HG02884 (cell line): ENCODE results near the gene GSG1L.

ENCODE experiments used
- ATAC-seq: cut with Tn5 transposase; IDR thresholded peaks from one replicate; pipeline ENCODE4 v1.9.1; 2021; ENCODE audit warnings: mild to moderate bottlenecking, moderate library complexity; ENCODE audit not compliant: unreplicated experiment

The GSG1L gene

GRCh38 chr16:27798241-27798640 is 265.3 kb downstream of the GSG1L start:
- ATAC-seq = no peak

GRCh38 chr16:27795992-27796614 is 267.4 kb downstream of the GSG1L start:
- ATAC-seq = no peak

- ATAC-seq = no peak
Observed at GRCh38 chr16:27793249-27793622, 270.3 kb downstream of the GSG1L start.

DNA sequence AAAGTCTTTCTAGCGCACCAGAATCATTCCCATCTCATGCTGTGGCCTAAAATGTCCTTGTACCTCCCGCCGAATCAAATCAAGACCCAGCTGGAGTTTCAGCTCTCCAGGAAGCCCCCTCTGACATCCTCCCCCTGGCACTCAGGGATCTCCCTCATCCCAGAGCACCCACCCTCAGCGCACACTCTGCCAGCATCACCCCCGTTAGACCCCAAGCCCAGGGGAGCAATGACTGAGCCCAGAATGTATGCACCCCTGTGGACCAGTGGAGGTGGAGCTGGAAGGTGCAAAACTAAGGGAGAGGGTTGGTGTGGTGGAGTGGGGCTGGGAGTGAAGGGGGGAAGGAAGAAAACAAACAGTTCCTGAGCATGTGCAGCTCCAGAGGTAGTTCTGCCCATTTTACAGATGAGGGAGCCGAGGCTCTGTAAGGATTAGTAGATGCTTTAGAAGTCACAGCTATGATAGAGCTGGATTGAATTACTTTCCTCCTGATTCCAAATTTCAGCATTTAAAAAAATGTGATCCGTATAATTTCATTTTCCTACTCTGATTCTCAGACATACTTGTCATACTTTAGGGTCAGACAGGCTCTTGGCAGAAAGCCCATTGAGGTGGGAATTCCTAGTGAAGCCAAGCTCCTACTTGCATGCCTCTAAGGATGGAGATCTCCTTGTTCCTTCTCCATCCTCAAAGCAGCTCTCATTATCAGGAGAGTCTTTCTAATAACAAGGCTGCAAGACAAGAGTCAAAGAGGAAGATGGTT is 270.8 kb downstream of the GSG1L start:
- no peak for ATAC-seq

GRCh38 chr16:27791404-27791719 is 272.2 kb downstream of the GSG1L start:
- ATAC-seq = no peak

GRCh38 chr16:27790546-27791403 is 272.7 kb downstream of the GSG1L start:
- ATAC-seq = no peak

DNA sequence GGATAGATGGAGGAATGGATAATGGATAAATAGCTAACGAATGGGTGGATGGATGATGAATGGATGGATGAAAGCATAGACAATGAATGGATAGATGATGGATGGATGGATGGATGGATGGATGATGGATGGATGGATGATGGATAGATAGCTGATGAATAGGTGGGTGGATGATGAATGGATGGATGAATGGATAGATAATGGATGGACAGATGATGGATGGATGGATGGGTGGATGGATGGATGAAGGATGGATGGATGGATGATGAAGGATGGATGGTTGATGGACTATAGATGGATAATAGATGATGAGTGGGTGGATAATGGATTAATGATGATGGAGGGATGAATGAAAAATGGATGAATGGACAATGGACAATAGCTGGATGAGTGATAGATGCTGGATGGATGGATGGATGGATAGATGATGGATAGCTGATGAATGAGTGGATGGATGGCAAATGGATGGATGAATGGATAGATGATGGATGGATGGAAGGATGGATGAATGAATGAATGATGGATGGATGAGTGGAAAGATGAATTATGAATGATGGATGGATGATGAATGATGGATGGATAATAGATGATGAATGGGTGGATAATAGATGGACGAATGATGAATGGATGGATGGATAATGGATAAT is 273.8 kb downstream of the GSG1L start:
- no peak for ATAC-seq

- no peak for ATAC-seq
Observed at GRCh38 chr16:27789150-27789549, 274.4 kb downstream of the GSG1L start.

- ATAC-seq = no peak
Observed at GRCh38 chr16:27787665-27788064, 275.8 kb downstream of the GSG1L start.

- no peak for ATAC-seq
Observed at GRCh38 chr16:27786923-27787625, 276.4 kb downstream of the GSG1L start.

DNA sequence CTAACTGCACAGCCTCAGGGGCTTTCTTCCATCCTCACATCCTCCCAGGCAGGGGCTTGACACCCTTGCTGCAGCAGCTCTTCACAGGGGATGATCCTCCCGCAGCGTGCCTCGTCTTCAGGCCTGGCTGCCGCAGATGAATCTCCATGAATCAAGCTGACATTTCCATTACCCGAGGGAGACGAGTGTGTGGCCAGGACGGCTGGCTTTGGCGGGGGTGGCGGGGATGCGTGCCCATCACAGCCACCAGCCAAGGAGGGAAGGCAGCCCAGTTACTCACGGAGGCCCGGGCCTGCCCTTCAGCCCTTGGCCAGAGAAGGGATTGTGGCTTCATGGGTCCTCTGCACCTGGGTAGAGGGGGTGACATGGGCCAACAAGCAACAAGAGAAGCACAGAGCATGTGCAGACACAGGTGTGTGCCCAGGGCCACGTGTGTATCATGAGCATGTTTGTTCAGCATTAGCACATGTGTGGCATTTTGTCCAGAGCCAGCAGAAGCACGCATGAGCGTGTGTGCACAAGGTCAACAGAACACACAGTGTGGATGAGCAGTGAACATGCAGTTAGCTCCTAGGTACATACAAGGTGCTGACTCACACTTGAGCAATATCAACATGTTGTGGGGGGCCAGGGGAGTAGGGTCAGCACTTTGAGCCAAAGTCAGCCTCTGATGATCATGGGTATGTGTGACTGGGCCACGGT is 277.1 kb downstream of the GSG1L start:
- no peak for ATAC-seq

DNA sequence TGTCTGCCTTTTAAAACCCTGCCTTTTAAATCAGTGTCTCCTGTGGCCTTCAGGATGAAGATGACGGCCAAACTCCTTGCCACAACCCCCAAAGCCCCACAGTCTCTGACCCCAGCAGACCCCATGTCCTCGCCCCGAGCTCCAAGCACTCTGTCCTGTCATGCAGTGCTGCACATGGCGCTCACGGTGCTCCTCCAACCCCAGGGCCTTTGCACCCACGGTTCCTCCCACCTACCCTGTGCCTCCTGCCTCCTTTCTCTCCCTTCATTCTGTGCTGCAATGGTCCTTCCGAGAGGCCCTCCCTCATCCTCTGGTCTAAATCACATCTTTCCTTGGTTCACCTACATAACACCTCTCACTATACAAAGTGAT is 278.2 kb downstream of the GSG1L start:
- no peak for ATAC-seq

DNA sequence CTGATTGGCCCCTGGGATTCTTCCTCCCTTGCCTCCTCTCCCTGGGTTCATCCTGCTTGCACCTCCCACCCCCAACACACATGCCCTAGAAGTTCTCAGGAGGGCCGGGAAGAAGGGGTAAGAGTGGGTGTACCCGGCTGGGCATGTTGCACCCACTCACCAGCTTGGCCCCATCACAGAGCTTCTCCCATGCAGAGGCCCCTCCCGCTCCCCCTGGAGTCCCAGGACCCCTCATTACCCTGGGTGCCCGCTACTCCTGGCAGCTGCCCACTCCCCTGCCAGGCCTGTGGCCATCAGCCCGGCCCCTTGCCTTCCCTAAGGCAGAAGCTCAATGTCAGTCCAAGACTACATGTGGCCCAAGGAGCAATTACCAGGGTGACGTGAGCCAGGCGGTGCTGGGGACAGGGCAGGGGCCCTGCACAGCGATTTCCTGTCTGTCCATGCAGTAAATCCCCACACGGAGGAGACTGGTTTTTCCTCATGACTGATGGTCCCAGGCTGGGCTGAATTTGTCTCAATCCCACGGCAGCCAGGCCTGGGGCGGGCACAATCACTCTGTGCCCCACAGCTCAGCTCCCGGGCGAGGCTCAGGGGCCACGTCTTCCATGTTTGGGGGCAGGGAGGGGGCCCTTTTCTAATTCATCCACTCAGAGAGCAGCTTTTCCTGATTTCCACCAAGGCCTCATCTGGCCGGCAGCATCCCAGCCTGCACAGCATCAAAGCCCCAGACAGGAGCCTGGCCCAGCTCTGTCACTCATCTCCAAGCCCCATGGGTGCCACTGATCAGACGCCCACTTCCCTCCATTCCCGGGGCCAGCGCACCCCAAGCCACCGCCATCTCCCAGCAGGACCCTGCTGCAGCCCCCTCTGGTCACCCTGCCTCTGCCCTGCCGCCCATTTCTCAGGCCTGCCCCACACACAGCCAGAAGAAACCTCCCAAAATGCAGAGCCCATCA is 278.9 kb downstream of the GSG1L start:
- ATAC-seq = no peak

- ATAC-seq = no peak
Observed at GRCh38 chr16:27781981-27782880, 281.3 kb downstream of the GSG1L start.

GRCh38 chr16:27781195-27781524 is 282.4 kb downstream of the GSG1L start:
- no peak for ATAC-seq

DNA sequence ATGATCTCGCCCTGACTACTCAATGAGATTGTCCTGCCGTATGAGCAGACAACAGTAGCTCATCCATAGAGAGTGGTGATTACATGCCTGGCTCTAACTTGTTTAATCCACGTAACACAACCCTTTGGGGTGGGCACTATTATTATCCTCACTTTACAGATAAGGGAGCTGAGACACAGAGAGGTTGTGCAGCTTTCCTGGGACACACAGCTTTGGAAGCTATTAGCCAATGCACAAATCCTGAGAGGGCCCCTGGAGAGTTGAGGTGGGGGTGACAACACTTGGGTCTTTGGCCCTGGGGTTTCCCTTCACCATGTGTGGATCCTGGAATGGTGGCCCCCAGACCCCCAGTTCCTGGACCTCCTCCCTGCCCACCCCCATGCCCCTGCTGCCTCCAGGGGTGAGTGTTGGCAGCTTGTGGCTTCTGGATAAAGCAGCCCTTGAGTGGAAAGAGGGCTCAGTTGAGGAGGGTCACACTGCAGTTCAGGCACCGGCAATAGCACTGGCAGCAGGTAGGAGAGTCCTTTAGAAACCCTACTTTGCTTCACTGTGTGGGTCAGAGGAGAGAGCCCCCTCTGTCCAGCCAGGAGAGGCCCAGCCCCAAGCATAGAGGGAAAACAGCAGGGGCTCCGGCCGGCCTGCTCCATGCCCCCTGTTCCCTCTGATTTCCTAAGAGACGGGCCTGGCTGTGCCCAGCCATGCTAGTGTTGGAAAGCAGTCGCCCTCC is 282.9 kb downstream of the GSG1L start:
- ATAC-seq = no peak

GRCh38 chr16:27779641-27780164 is 283.8 kb downstream of the GSG1L start:
- no peak for ATAC-seq
